ENCODE measurements around the gene CHST11. TPM values are rescaled to one million over a fixed set of nuclear protein-coding genes. Genes with fewer than 3 reads are reported as not detected.

The CHST11 gene
- total and polyA plus RNA-seq, 10 of the 15 experiments (the other 5 are each of a cell fraction or from before 2014, with no cell fraction given) = 1.9 to 38.1 (median 17.2) TPM

DNA sequence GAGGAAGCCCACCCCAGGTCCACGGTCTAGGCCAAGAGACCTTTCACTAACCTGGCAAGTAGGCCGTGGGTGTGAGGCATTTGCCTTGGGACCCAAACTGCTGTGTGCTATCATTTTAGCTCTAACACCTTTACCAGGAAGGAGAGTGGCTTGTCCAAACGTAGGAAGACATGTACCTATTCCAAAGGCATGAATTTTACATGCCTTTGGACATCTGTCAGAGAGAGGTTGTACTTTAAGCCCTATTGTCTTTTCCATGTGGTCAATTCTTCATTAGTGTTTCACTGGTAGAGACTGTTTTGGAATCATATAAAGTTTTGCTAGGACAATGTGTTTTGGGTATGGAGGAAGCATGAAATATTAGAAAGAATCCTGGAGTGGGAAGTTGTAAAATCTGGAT is 352.5 kb downstream of the CHST11 start:
- Histone ChIP-seq H3K9me3 (replicated peaks; ENCODE audit: control insufficient read depth, insufficient read depth, low read length) (no peaks in the 10 kb centered on the region), H3K9ac (ENCODE audit: control insufficient read depth, insufficient read depth, low read length) (no peak overlapping the region), H3K4me2 (ENCODE audit: control insufficient read depth, insufficient read depth) (no peak overlapping the region), H3K4me3 (no peak overlapping the region), H3K27ac (ENCODE audit: control insufficient read depth, insufficient read depth) (no peak overlapping the region), H4K20me1 (ENCODE audit: control insufficient read depth, insufficient read depth) (no peaks in the 10 kb centered on the region), H3K36me3 (ENCODE audit: control insufficient read depth in 2 of 2, insufficient read depth in 2 of 2, low read length in 1 of 2) (no peaks in the 10 kb centered on the region), H3K4me1 (ENCODE audit: control insufficient read depth, insufficient read depth, low read length) (no peaks in the 10 kb centered on the region), H2AFZ (ENCODE audit: control insufficient read depth, low read depth, low read length) (no peak overlapping the region), H3K79me2 (ENCODE audit: control insufficient read depth, insufficient read depth, low read length) (no peaks in the 10 kb centered on the region), H3K27me3 (replicated peaks in 1 of 2; ENCODE audit: control insufficient read depth in 2 of 2, insufficient read depth in 2 of 2, low read length in 1 of 2) (no peaks in the 10 kb centered on the region)
- no TSS peak for BruUV-seq (replicated peaks)
- no peak for ATAC-seq
- no peak for DNase-seq (ENCODE audit: low read depth, low spot score)
- no peak for FAIRE-seq
- SMC1A ChIA-PET (ENCODE audit: uncharacterized antibody, unreplicated experiment) = no interaction called here
- RAD21 ChIA-PET (ENCODE audit: unreplicated experiment) = no interaction called here
- POLR2A ChIA-PET = no interaction called here
- CTCF ChIA-PET = no interaction called here
- intact Hi-C loops (cut with micrococcal nuclease; ENCODE audit: unreplicated experiment) (no loop called here), in situ Hi-C loops (cut with MboI) (no loop called here)
- 88% methylated on average over 3 of the region's 3 CpGs for WGBS (ENCODE audit: insufficient coverage, insufficient replicate concordance, low lambda C conversion rate, missing lambda C conversion rate)
- no peak for TF ChIP-seq RAD51 (IDR thresholded peaks at IDR 0.05)
- no peak for TF ChIP-seq ZNF274 (IDR thresholded peaks at IDR 0.05; ENCODE audit: insufficient read depth, insufficient read length)
- no peak for TF ChIP-seq NR2C2 (IDR thresholded peaks at IDR 0.05; ENCODE audit: borderline replicate concordance, control insufficient read depth, insufficient read length, low read depth)
- TF ChIP-seq, protein P1, sequence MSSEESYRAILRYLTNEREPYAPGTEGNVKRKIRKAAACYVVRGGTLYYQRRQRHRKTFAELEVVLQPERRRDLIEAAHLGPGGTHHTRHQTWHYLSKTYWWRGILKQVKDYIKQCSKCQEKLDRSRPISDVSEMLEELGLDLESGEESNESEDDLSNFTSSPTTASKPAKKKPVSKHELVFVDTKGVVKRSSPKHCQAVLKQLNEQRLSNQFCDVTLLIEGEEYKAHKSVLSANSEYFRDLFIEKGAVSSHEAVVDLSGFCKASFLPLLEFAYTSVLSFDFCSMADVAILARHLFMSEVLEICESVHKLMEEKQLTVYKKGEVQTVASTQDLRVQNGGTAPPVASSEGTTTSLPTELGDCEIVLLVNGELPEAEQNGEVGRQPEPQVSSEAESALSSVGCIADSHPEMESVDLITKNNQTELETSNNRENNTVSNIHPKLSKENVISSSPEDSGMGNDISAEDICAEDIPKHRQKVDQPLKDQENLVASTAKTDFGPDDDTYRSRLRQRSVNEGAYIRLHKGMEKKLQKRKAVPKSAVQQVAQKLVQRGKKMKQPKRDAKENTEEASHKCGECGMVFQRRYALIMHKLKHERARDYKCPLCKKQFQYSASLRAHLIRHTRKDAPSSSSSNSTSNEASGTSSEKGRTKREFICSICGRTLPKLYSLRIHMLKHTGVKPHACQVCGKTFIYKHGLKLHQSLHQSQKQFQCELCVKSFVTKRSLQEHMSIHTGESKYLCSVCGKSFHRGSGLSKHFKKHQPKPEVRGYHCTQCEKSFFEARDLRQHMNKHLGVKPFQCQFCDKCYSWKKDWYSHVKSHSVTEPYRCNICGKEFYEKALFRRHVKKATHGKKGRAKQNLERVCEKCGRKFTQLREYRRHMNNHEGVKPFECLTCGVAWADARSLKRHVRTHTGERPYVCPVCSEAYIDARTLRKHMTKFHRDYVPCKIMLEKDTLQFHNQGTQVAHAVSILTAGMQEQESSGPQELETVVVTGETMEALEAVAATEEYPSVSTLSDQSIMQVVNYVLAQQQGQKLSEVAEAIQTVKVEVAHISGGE (CRISPR knock-in tag; IDR thresholded peaks at IDR 0.05) = no peak
- no peak for TF ChIP-seq CBX3 (IDR thresholded peaks at IDR 0.05; ENCODE audit: borderline replicate concordance, low read depth)
- TF ChIP-seq SUZ12 (IDR thresholded peaks at IDR 0.05; ENCODE audit: unreplicated experiment) = no peak
- no peak for TF ChIP-seq MTA2 (IDR thresholded peaks at IDR 0.05; ENCODE audit: low read depth)
- TF ChIP-seq GATAD2B (conservative IDR thresholded peaks at IDR 0.05; ENCODE audit: low read depth) = no peak
- no peak for TF ChIP-seq CREM (IDR thresholded peaks at IDR 0.05; ENCODE audit: low read depth)
- no peak for TF ChIP-seq DPF2 (IDR thresholded peaks at IDR 0.05)
- TF ChIP-seq ASH2L (IDR thresholded peaks at IDR 0.05; ENCODE audit: borderline replicate concordance, low read depth) = no peak
- no peak for TF ChIP-seq TCF7 (IDR thresholded peaks at IDR 0.05; ENCODE audit: borderline replicate concordance)
- TF ChIP-seq LARP7 (IDR thresholded peaks at IDR 0.05) = no peak
- TF ChIP-seq, protein P2, sequence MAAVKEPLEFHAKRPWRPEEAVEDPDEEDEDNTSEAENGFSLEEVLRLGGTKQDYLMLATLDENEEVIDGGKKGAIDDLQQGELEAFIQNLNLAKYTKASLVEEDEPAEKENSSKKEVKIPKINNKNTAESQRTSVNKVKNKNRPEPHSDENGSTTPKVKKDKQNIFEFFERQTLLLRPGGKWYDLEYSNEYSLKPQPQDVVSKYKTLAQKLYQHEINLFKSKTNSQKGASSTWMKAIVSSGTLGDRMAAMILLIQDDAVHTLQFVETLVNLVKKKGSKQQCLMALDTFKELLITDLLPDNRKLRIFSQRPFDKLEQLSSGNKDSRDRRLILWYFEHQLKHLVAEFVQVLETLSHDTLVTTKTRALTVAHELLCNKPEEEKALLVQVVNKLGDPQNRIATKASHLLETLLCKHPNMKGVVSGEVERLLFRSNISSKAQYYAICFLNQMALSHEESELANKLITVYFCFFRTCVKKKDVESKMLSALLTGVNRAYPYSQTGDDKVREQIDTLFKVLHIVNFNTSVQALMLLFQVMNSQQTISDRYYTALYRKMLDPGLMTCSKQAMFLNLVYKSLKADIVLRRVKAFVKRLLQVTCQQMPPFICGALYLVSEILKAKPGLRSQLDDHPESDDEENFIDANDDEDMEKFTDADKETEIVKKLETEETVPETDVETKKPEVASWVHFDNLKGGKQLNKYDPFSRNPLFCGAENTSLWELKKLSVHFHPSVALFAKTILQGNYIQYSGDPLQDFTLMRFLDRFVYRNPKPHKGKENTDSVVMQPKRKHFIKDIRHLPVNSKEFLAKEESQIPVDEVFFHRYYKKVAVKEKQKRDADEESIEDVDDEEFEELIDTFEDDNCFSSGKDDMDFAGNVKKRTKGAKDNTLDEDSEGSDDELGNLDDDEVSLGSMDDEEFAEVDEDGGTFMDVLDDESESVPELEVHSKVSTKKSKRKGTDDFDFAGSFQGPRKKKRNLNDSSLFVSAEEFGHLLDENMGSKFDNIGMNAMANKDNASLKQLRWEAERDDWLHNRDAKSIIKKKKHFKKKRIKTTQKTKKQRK (IDR thresholded peaks at IDR 0.05; ENCODE audit: low read depth, low read length) = no peak
- TF ChIP-seq, protein P3, sequence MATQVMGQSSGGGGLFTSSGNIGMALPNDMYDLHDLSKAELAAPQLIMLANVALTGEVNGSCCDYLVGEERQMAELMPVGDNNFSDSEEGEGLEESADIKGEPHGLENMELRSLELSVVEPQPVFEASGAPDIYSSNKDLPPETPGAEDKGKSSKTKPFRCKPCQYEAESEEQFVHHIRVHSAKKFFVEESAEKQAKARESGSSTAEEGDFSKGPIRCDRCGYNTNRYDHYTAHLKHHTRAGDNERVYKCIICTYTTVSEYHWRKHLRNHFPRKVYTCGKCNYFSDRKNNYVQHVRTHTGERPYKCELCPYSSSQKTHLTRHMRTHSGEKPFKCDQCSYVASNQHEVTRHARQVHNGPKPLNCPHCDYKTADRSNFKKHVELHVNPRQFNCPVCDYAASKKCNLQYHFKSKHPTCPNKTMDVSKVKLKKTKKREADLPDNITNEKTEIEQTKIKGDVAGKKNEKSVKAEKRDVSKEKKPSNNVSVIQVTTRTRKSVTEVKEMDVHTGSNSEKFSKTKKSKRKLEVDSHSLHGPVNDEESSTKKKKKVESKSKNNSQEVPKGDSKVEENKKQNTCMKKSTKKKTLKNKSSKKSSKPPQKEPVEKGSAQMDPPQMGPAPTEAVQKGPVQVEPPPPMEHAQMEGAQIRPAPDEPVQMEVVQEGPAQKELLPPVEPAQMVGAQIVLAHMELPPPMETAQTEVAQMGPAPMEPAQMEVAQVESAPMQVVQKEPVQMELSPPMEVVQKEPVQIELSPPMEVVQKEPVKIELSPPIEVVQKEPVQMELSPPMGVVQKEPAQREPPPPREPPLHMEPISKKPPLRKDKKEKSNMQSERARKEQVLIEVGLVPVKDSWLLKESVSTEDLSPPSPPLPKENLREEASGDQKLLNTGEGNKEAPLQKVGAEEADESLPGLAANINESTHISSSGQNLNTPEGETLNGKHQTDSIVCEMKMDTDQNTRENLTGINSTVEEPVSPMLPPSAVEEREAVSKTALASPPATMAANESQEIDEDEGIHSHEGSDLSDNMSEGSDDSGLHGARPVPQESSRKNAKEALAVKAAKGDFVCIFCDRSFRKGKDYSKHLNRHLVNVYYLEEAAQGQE (IDR thresholded peaks at IDR 0.05; ENCODE audit: low read depth, low read length) = no peak
- no peak for TF ChIP-seq ESRRA (IDR thresholded peaks at IDR 0.05; ENCODE audit: low read length)
- TF ChIP-seq RB1 (IDR thresholded peaks at IDR 0.05; ENCODE audit: borderline replicate concordance) = no peak
